SK-N-SH (cell line): ENCODE results near the gene IFNA16. TPM values are rescaled to one million over a fixed set of nuclear protein-coding genes. Genes with fewer than 3 reads are reported as not detected.

Experiments
- CTCF ChIA-PET: fragments of 300-600, 350-600 bp; formaldehyde crosslinking; extraction: SDS; loops from one replicate; lab custom pipeline; 2021; lab: Yijun Ruan, JAX
- POLR2A ChIA-PET: fragments of 350-600 bp; sonication (Branson Sonifier 250); formaldehyde crosslinking; extraction: SDS; loops from one replicate; lab custom pipeline; 2020; ENCODE audit warnings: antibody characterized with exemption, inconsistent platforms; lab: Yijun Ruan, JAX
- DNase-seq: peaks from one replicate; pipeline ENCODE4 v3.0.0; 2012
- H2AFZ ChIP-seq: fragments of 200-600 bp; sonication (generic); 2 replicates; pipeline ENCODE4 v1.8.1; 2016; ENCODE audit warnings: antibody characterized with exemption, mild to moderate bottlenecking, low read depth
- H3F3A ChIP-seq: fragments of 200-600 bp; sonication (generic); replicated peaks from 2 replicates; pipeline ENCODE3; 2016; ENCODE audit warnings: antibody characterized with exemption, mild to moderate bottlenecking; ENCODE audit not compliant: insufficient read depth
- H3K27ac ChIP-seq, 2 experiments: fragments of 200-500 bp in 1 of 2; fragments of 200-600 bp in 1 of 2; sonication (Bioruptor generic) in 1 of 2; sonication (generic), shearing (Covaris generic) in 1 of 2; 2 replicates each; pipeline versions ENCODE4 v1.5.1 to v1.6.1; 2014 to 2016; ENCODE audit warnings: low read depth in 2 of 2, inconsistent platforms in 1 of 2, low read length in 1 of 2, mild to moderate bottlenecking in 1 of 2, mixed read lengths in 1 of 2
- H3K27me3 ChIP-seq: fragments of 200-600 bp; sonication (generic), shearing (Covaris generic); 2 replicates; pipeline ENCODE4 v1.6.1; 2016; ENCODE audit warnings: mixed run types; ENCODE audit not compliant: insufficient read depth
- H3K36me3 ChIP-seq, 2 experiments: fragments of 200-500 bp in 1 of 2; fragments of 200-600 bp in 1 of 2; sonication (Bioruptor generic) in 1 of 2; sonication (generic) in 1 of 2; replicated peaks in 1 of 2; 2 replicates each; pipeline versions ENCODE3 to v1.5.1; 2014 to 2016; ENCODE audit warnings: low read length in 1 of 2, mild to moderate bottlenecking in 1 of 2; ENCODE audit not compliant: insufficient read depth in 2 of 2, control insufficient read depth in 1 of 2
- H3K4me1 ChIP-seq, 2 experiments: fragments of 200-500 bp in 1 of 2; fragments of 200-600 bp in 1 of 2; sonication (Bioruptor generic) in 1 of 2; sonication (generic), shearing (Covaris generic) in 1 of 2; 2 replicates each; pipeline versions ENCODE4 v1.5.1 to v1.6.1; 2014 to 2016; ENCODE audit warnings: low read depth in 1 of 2, low read length in 1 of 2, mixed run types in 1 of 2; ENCODE audit not compliant: insufficient read depth in 2 of 2, control insufficient read depth in 1 of 2
- H3K4me2 ChIP-seq: fragments of 200-600 bp; sonication (generic), shearing (Covaris generic); 2 replicates; pipeline ENCODE4 v1.6.1; 2017; ENCODE audit warnings: mixed run types
- H3K4me3 ChIP-seq, 2 experiments: fragments of 200-500 bp in 1 of 2; fragments of 200-600 bp in 1 of 2; sonication (Bioruptor generic) in 1 of 2; sonication (generic), shearing (Covaris generic) in 1 of 2; 2 replicates each; pipeline versions ENCODE4 v1.5.1 to v1.8.1; 2014 to 2016; ENCODE audit warnings: low read depth in 2 of 2, inconsistent platforms in 1 of 2, low read length in 1 of 2, mild to moderate bottlenecking in 1 of 2, mixed read lengths in 1 of 2, moderate library complexity in 1 of 2
- H3K79me2 ChIP-seq: fragments of 200-600 bp; sonication (generic); 2 replicates; pipeline ENCODE4 v1.8.1; 2017; ENCODE audit warnings: mild to moderate bottlenecking; ENCODE audit not compliant: insufficient read depth
- H3K9ac ChIP-seq: fragments of 200-600 bp; sonication (generic); 2 replicates; pipeline ENCODE4 v1.6.1; 2017; ENCODE audit warnings: mixed run types
- H3K9me2 ChIP-seq: fragments of 200-600 bp; sonication (generic); 2 replicates; pipeline ENCODE4 v1.6.1; 2017; ENCODE audit warnings: mixed run types
- H3K9me3 ChIP-seq: fragments of 200-600 bp; sonication (generic); 2 replicates; pipeline ENCODE4 v1.6.1; 2017; ENCODE audit warnings: mixed run types, mild to moderate bottlenecking, moderate library complexity
- H4K20me1 ChIP-seq: fragments of 200-600 bp; sonication (generic); 2 replicates; pipeline ENCODE4 v1.6.1; 2017; ENCODE audit warnings: mild to moderate bottlenecking, mixed run types; ENCODE audit not compliant: insufficient read depth
- ELF1 ChIP-seq: IDR thresholded peaks from 2 replicates; pipeline ENCODE4 v1.4.0; 2012
- FOSL2 ChIP-seq: IDR thresholded peaks from 2 replicates; pipeline ENCODE4 v1.4.0; 2012; ENCODE audit warnings: low read depth, mild to moderate bottlenecking, moderate library complexity, borderline replicate concordance
- GATA2 ChIP-seq: sonication (generic); formaldehyde crosslinking; IDR thresholded peaks from 2 replicates; pipeline ENCODE4 v1.5.0; 2020; ENCODE audit warnings: mild to moderate bottlenecking, missing genetic modification reagents
- MEF2A ChIP-seq: IDR thresholded peaks from 2 replicates; pipeline ENCODE4 v1.4.0; 2012; ENCODE audit warnings: low read depth, borderline replicate concordance
- NFIC ChIP-seq: IDR thresholded peaks from 2 replicates; pipeline ENCODE4 v1.4.0; 2012; ENCODE audit warnings: borderline replicate concordance
- NRF1 ChIP-seq: IDR thresholded peaks from 2 replicates; pipeline ENCODE4 v1.6.1; 2012; ENCODE audit warnings: low read depth, mild to moderate bottlenecking, low read length
- RAD21 ChIP-seq: IDR thresholded peaks from 2 replicates; pipeline ENCODE4 v1.6.1; 2012; ENCODE audit warnings: mild to moderate bottlenecking, low read length
- RFX5 ChIP-seq: IDR thresholded peaks from 2 replicates; pipeline ENCODE4 v1.6.1; 2012; ENCODE audit warnings: mild to moderate bottlenecking, improper control_type of control experiment, low read length
- TAF1 ChIP-seq: IDR thresholded peaks from 2 replicates; pipeline ENCODE4 v1.6.1; 2012; ENCODE audit warnings: low read depth, mild to moderate bottlenecking, low read length, moderate library complexity, borderline replicate concordance
- WGBS: methylation state at CpG from one replicate; pipeline ENCODE4 v1.1.6; 2017; ENCODE audit warnings: low lambda C conversion rate; 5-methylcytosine and 5-hydroxymethylcytosine counted together
- polyA plus RNA-seq, 3 experiments: library from polyadenylated mRNA; depleted of rRNA; stranded (reverse); fragments of >200 nt; gene quantifications; 2 replicates each; pipeline ENCODE4 v1.2.3, GENCODE V29; 2012
- TF ChIP-seq, protein P1 (sequence below): IDR thresholded peaks from 2 replicates; pipeline ENCODE4 v1.4.0; 2012; ENCODE audit warnings: low read depth, borderline replicate concordance
- TF ChIP-seq, protein P2 (sequence below): fragments of 150-350 bp; IDR thresholded peaks from 2 replicates; pipeline ENCODE4 v1.6.1; 2016; ENCODE audit warnings: mild to moderate bottlenecking, low read depth, low read length
- TF ChIP-seq, protein P3 (sequence below): IDR thresholded peaks from 2 replicates; pipeline ENCODE4; 2012
- TF ChIP-seq, protein P4 (sequence below): fragments of 200-600 bp; sonication (generic); IDR thresholded peaks from 2 replicates; pipeline ENCODE4 v1.6.1; 2017; ENCODE audit warnings: antibody characterized with exemption, mild to moderate bottlenecking, moderate library complexity
- TF ChIP-seq, protein P5 (sequence below): fragments of 150-350 bp; IDR thresholded peaks from 2 replicates; pipeline ENCODE4 v1.6.1; 2017; ENCODE audit warnings: antibody characterized with exemption, low read length, low read depth, borderline replicate concordance

Gene IFNA16
- polyA plus RNA-seq, 1 of the 3 experiments (the other 2 are of a cell fraction): not detected

DNA sequence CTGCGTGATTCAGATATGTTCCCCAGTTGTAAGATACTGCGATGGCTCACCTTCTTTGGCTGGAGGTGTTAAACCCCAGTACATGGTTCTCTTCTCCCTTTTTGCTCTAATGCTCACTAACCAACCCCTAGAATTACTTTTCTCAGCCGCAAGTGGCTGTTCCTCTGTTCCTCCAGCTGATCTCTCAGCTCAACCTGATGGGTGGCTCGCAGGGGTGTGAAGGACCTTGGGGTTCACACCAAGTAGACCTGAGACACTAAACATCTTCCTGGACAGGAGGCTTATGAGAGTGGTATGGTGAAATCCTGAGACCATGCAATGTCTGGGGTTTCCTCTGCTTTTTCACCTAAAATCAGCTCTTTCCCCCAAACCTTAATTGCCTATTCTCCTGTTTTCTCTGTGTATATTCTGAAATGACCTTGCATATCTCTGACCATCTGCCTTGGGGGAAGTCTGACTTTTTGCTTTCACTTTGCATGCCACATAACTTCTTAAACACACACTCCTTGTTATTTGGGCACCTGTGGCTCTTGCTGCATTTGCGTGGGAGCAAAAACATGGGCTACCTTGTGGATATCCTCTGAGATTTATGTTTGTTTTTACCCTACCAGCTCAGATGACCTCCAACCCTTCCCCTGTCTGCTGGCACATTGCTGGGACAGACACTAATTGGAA lies 38.6 kb upstream of the IFNA16 start:
- TF ChIP-seq TAF1 (no peak), RFX5 (no peak), NFIC (no peak), ELF1 (no peak)
- TF ChIP-seq, all 33 proteins: peak for 0
- Histone ChIP-seq H3K27me3 (peaks cover 10% of the 10 kb centered on the region; the same call in 1 of the 2 replicates), H3K79me2 (no peaks in the 10 kb centered on the region), H3K36me3 (no peaks in the 10 kb centered on the region), H3K4me3 (no peak overlapping the region), H3K27ac (no peak overlapping the region), H3K4me1 (no peaks in the 10 kb centered on the region), H3F3A (no peaks in the 10 kb centered on the region), H2AFZ (no peak overlapping the region), H3K9ac (no peak overlapping the region), H3K9me2 (no peaks in the 10 kb centered on the region), H3K4me2 (no peak overlapping the region), H3K9me3 (no peaks in the 10 kb centered on the region), H4K20me1 (no peaks in the 10 kb centered on the region)
- ChIA-PET POLR2A (no interaction called here), CTCF (no interaction called here)
- DNase-seq: no peak
- 15% methylated on average over 5 of the region's 5 CpGs for WGBS

DNA sequence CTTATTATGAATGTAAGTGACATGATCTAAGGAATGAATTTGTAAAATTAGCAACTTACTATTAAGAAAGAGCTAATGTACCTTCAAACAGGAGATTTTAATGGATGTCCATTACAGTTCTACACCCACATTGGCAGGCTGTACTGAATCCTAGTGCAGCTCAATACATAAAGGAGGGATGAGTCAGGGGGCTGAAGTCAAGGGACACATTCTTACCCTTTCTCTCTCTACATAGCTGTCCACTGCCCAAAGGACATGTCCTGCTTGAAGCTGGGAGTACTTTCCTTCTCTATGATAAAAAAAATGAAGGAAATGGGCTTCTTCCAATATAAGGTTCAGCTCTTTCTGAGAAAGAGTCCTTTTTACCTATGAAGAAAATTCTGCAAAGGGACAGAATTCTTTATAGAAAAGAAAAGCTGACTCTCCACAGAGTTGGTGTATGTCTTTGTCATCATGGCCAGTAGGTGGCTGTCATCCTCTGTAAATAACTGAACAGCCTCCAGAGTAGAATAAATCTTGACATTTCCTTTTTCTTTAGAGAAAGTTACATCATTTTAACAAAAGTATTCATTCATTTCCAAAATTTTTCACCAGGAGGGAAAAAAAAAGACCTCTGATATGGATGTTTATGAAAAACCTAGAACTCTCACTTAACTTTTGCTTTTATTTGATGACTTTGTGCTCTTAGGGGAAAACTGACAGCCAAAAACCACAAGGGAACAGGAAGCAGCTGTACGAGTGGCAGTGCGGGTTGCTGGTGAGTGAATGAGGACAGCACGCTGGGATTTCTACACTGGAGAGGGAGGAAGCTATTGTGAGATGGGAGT lies 35.8 kb upstream of the IFNA16 start:
- CTCF ChIA-PET: interaction anchor here (0.8 to 2.1 kb wide), 13 partner anchors 9 to 203 kb away, joined by 3 to 9 read pairs (median 4); partner anchors contain the start of genes IFNA14 and KLHL9
- no peak overlapping the region for H3K4me2 ChIP-seq
- H2AFZ ChIP-seq: no peak overlapping the region
- H3K4me1 ChIP-seq: no peaks in the 10 kb centered on the region
- DNase-seq: peak; percentile 9
- WGBS: 0% methylated on average over 3 of the region's 3 CpGs
- H3K9ac ChIP-seq: no peak overlapping the region
- H3K4me3 ChIP-seq: peak overlapping the region in 1 of 2 experiments; percentile 26; a peak in 1 of 4 replicates
- H4K20me1 ChIP-seq: no peaks in the 10 kb centered on the region
- H3F3A ChIP-seq: no peaks in the 10 kb centered on the region
- peaks cover 10% of the 10 kb centered on the region; the same call in 1 of the 2 replicates for H3K27me3 ChIP-seq
- no peak for TF ChIP-seq MEF2A
- TF ChIP-seq FOSL2: no peak
- TF ChIP-seq, protein P1, sequence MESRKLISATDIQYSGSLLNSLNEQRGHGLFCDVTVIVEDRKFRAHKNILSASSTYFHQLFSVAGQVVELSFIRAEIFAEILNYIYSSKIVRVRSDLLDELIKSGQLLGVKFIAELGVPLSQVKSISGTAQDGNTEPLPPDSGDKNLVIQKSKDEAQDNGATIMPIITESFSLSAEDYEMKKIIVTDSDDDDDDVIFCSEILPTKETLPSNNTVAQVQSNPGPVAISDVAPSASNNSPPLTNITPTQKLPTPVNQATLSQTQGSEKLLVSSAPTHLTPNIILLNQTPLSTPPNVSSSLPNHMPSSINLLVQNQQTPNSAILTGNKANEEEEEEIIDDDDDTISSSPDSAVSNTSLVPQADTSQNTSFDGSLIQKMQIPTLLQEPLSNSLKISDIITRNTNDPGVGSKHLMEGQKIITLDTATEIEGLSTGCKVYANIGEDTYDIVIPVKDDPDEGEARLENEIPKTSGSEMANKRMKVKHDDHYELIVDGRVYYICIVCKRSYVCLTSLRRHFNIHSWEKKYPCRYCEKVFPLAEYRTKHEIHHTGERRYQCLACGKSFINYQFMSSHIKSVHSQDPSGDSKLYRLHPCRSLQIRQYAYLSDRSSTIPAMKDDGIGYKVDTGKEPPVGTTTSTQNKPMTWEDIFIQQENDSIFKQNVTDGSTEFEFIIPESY: no peak
- TF ChIP-seq, protein P2, sequence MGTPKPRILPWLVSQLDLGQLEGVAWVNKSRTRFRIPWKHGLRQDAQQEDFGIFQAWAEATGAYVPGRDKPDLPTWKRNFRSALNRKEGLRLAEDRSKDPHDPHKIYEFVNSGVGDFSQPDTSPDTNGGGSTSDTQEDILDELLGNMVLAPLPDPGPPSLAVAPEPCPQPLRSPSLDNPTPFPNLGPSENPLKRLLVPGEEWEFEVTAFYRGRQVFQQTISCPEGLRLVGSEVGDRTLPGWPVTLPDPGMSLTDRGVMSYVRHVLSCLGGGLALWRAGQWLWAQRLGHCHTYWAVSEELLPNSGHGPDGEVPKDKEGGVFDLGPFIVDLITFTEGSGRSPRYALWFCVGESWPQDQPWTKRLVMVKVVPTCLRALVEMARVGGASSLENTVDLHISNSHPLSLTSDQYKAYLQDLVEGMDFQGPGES: no peak
- TF ChIP-seq NRF1: no peak
- peak; percentile 47 for TF ChIP-seq RAD21
- TF ChIP-seq, protein P3, sequence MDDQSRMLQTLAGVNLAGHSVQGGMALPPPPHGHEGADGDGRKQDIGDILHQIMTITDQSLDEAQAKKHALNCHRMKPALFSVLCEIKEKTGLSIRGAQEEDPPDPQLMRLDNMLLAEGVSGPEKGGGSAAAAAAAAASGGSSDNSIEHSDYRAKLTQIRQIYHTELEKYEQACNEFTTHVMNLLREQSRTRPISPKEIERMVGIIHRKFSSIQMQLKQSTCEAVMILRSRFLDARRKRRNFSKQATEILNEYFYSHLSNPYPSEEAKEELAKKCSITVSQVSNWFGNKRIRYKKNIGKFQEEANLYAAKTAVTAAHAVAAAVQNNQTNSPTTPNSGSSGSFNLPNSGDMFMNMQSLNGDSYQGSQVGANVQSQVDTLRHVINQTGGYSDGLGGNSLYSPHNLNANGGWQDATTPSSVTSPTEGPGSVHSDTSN: no peak
- TF ChIP-seq, protein P4, sequence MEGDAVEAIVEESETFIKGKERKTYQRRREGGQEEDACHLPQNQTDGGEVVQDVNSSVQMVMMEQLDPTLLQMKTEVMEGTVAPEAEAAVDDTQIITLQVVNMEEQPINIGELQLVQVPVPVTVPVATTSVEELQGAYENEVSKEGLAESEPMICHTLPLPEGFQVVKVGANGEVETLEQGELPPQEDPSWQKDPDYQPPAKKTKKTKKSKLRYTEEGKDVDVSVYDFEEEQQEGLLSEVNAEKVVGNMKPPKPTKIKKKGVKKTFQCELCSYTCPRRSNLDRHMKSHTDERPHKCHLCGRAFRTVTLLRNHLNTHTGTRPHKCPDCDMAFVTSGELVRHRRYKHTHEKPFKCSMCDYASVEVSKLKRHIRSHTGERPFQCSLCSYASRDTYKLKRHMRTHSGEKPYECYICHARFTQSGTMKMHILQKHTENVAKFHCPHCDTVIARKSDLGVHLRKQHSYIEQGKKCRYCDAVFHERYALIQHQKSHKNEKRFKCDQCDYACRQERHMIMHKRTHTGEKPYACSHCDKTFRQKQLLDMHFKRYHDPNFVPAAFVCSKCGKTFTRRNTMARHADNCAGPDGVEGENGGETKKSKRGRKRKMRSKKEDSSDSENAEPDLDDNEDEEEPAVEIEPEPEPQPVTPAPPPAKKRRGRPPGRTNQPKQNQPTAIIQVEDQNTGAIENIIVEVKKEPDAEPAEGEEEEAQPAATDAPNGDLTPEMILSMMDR: peak; percentile 59
- TF ChIP-seq GATA2 (CRISPR knock-in tag): no peak
- no peak for TF ChIP-seq RFX5
- TF ChIP-seq, protein P5, sequence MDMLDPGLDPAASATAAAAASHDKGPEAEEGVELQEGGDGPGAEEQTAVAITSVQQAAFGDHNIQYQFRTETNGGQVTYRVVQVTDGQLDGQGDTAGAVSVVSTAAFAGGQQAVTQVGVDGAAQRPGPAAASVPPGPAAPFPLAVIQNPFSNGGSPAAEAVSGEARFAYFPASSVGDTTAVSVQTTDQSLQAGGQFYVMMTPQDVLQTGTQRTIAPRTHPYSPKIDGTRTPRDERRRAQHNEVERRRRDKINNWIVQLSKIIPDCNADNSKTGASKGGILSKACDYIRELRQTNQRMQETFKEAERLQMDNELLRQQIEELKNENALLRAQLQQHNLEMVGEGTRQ: no peak
- H3K9me3 ChIP-seq: no peaks in the 10 kb centered on the region
- no peak overlapping the region for H3K27ac ChIP-seq
- no peaks in the 10 kb centered on the region for H3K36me3 ChIP-seq
- POLR2A ChIA-PET: no interaction called here
- H3K79me2 ChIP-seq: no peaks in the 10 kb centered on the region
- H3K9me2 ChIP-seq: no peaks in the 10 kb centered on the region
